Measurements from ENCODE around the gene PRPF18. TPM values are rescaled to one million over a fixed set of nuclear protein-coding genes. Genes with fewer than 3 reads are reported as not detected.
A peak's percentile ranks its signal among the peaks of the same experiment; 100 is the strongest.

PRPF18 gene
- total RNA-seq, 1 donor from 2014 or later: 24.0 TPM

DNA sequence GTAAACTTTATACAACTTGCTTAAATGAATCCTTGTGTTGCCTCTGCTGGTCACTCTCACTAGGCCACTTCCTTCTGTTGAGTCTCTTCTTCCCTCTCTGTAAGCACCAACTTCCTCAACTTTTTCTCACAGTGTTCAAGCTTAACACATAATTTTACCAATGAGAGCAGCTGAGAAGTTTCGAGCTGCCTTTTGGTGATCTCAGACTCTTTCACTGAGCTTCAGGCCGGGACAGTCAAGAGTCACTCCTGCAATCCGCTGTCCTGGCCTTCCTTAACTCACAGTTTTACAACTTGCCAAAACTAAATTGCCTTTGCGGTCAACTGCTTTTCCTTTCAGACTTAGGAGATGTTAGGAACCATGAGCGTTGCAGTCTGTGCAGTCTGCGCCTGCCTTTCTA is 47.4 kb downstream of the PRPF18 start:
- no peak overlapping the region for H3K9ac ChIP-seq (ENCODE audit: low read depth in 1 of 3, low read length in 3 of 3)
- H3K27me3 ChIP-seq (ENCODE audit: control insufficient read depth in 3 of 3, insufficient read depth in 3 of 3, low read length in 3 of 3): no peaks in the 10 kb centered on the region
- no peak overlapping the region for H3K4me3 ChIP-seq (ENCODE audit: low read length in 3 of 3)

DNA sequence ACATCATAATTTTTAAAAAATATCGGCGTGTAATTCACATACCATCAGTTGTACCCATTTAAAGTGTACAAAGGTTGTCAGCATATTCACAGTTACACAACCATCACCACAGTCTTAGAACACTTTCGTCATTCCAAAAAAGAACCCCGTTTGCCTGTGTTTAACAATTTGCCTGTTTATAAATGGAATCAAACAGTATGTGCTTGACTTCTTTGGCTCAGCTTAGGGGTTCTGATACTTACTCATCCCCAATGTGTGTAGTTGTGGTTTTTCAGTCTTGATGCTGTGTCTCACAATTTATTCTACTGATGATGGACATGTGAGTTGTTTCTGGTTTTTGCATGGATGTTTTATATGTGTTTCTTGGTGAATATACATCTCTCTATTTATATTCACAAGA is 50.0 kb downstream of the PRPF18 start:
- H3K4me3 ChIP-seq (ENCODE audit: low read length in 3 of 3): no peak overlapping the region
- H3K9me3 ChIP-seq (ENCODE audit: control insufficient read depth in 3 of 3, low read length in 3 of 3): no peaks in the 10 kb centered on the region
- H3K27me3 ChIP-seq (ENCODE audit: control insufficient read depth in 3 of 3, insufficient read depth in 3 of 3, low read length in 3 of 3): no peaks in the 10 kb centered on the region
- no peak overlapping the region for H3K27ac ChIP-seq (ENCODE audit: low read depth, low read length)
- no peak overlapping the region for H3K9ac ChIP-seq (ENCODE audit: low read depth in 1 of 3, low read length in 3 of 3)
- peaks cover 0 to 7% (median 5%) of the 10 kb centered on the region in 3 donors for H3K36me3 ChIP-seq (ENCODE audit: control insufficient read depth in 3 of 3, insufficient read depth in 3 of 3, low read length in 3 of 3)
- peaks cover 7 to 11% (median 8%) of the 10 kb centered on the region in 3 donors for H3K4me1 ChIP-seq (ENCODE audit: control insufficient read depth in 3 of 3, insufficient read depth in 3 of 3, low read length in 3 of 3)

More for the DNA sequence above, 47.4 kb downstream of the PRPF18 start:
- Histone ChIP-seq H3K9me3 (ENCODE audit: control insufficient read depth in 3 of 3, low read length in 3 of 3) (no peaks in the 10 kb centered on the region), H3K36me3 (ENCODE audit: control insufficient read depth in 3 of 3, insufficient read depth in 3 of 3, low read length in 3 of 3) (peaks cover 8 to 13% (median 13%) of the 10 kb centered on the region in 3 donors), H3K4me1 (ENCODE audit: control insufficient read depth in 3 of 3, insufficient read depth in 3 of 3, low read length in 3 of 3) (peaks cover 7 to 13% (median 8%) of the 10 kb centered on the region in 3 donors), H3K27ac (ENCODE audit: low read depth, low read length) (peak overlapping the region; percentile 62)

DNA sequence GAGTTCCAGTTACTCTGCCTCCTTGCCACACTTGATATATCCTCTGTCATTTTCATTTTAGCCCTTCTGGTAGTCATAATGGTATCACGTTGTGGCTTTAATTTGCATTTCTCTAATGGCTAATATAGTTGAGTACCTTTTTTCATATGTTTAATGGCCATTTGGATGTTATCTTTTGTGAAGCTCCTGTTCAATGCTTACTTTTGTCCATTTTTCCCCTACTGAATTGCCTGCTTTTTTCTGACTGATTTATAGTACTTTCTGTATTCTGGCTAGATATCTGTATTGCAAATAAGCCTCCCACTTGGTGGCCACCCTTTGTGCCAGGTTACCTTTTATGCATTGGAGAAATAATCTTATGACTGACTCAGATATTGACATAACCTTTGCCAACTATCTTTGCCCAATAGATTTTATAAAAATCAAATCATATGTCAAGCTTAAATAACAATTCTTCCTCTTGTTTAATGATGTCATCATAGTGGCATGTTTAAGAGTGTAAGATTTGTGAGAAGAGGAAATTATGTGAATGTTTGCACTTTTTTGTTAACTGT is 50.6 kb downstream of the PRPF18 start:
- Histone ChIP-seq H3K27me3 (ENCODE audit: control insufficient read depth in 3 of 3, insufficient read depth in 3 of 3, low read length in 3 of 3) (no peaks in the 10 kb centered on the region), H3K9ac (ENCODE audit: low read depth in 1 of 3, low read length in 3 of 3) (no peak overlapping the region), H3K27ac (ENCODE audit: low read depth, low read length) (no peak overlapping the region), H3K4me3 (ENCODE audit: low read length in 3 of 3) (no peak overlapping the region), H3K36me3 (ENCODE audit: control insufficient read depth in 3 of 3, insufficient read depth in 3 of 3, low read length in 3 of 3) (peaks cover 0 to 11% (median 5%) of the 10 kb centered on the region in 3 donors), H3K9me3 (ENCODE audit: control insufficient read depth in 3 of 3, low read length in 3 of 3) (no peaks in the 10 kb centered on the region), H3K4me1 (ENCODE audit: control insufficient read depth in 3 of 3, insufficient read depth in 3 of 3, low read length in 3 of 3) (peaks cover 7 to 11% (median 8%) of the 10 kb centered on the region in 3 donors)

DNA sequence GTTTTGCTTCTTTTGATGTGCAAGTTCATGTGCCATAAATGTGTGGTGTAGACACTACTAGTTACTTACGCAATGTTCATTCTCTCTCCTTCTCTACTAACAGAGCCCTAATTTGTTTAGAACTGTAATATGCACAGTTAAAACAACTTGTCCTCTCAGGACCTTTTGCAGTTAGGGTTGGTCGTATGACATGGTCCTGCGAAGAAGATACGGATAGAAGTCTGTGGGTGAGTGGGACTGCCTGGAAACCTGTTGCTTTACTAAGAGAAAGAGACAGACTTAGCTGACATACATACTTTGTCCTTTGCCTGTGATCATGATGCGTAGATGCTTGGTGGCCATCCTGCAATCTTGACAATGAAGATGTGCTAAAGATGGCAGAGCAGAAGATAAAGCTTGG is 51.1 kb downstream of the PRPF18 start:
- Histone ChIP-seq H3K36me3 (ENCODE audit: control insufficient read depth in 3 of 3, insufficient read depth in 3 of 3, low read length in 3 of 3) (peaks cover 0 to 15% (median 11%) of the 10 kb centered on the region in 3 donors), H3K4me3 (ENCODE audit: low read length in 3 of 3) (no peak overlapping the region), H3K9me3 (ENCODE audit: control insufficient read depth in 3 of 3, low read length in 3 of 3) (no peaks in the 10 kb centered on the region), H3K4me1 (ENCODE audit: control insufficient read depth in 3 of 3, insufficient read depth in 3 of 3, low read length in 3 of 3) (peaks cover 6 to 11% (median 6%) of the 10 kb centered on the region in 3 donors), H3K27ac (ENCODE audit: low read depth, low read length) (no peak overlapping the region), H3K9ac (ENCODE audit: low read depth in 1 of 3, low read length in 3 of 3) (no peak overlapping the region), H3K27me3 (ENCODE audit: control insufficient read depth in 3 of 3, insufficient read depth in 3 of 3, low read length in 3 of 3) (no peaks in the 10 kb centered on the region)

DNA sequence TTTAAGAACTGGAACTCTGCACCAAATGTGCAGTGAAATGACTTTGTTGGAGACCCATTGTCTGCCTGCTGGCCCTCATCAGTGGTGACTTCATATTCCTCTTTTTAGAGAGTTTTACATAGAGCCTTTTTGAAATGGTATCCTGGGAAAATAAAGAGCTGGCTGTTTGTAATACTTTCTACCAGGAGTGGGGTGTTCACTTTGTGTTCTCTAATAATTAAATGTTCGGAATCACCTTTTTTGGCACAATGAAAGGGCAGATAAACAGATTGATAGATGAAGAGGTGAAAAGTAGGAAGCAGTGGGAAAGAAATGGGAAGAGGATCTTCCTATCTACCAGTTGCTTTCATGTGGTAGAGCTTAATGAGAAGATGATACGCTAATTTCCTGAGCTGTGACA is 55.5 kb downstream of the PRPF18 start:
- H3K36me3 ChIP-seq (ENCODE audit: control insufficient read depth in 3 of 3, insufficient read depth in 3 of 3, low read length in 3 of 3): peaks cover 9 to 39% (median 28%) of the 10 kb centered on the region in 3 donors

DNA sequence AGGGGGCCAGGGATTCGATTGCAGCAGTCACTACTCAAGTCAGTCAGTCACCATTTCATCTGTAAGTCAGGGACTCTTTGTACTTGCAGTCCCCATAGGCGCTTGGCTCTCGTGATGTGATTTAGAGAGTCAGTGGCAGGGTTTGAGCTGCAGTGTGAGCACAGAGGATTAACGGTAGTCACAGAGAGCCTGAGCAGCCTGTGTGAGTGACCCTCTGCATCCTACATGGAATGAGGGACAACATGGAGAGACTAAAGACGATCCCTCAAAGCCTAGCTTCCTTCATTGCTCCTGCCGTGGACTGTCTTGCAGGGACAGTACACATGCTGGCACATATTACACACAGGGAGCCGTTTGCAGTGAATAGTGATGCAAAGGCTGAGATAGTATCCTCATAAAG is 56.3 kb downstream of the PRPF18 start:
- H3K9ac ChIP-seq (ENCODE audit: low read depth in 1 of 3, low read length in 3 of 3): no peak overlapping the region
- H3K4me1 ChIP-seq (ENCODE audit: control insufficient read depth in 3 of 3, insufficient read depth in 3 of 3, low read length in 3 of 3): no peaks in the 10 kb centered on the region
- H3K36me3 ChIP-seq (ENCODE audit: control insufficient read depth in 3 of 3, insufficient read depth in 3 of 3, low read length in 3 of 3): peaks cover 9 to 44% (median 28%) of the 10 kb centered on the region in 3 donors
- H3K27ac ChIP-seq (ENCODE audit: low read depth, low read length): no peak overlapping the region
- H3K9me3 ChIP-seq (ENCODE audit: control insufficient read depth in 3 of 3, low read length in 3 of 3): no peaks in the 10 kb centered on the region
- no peaks in the 10 kb centered on the region for H3K27me3 ChIP-seq (ENCODE audit: control insufficient read depth in 3 of 3, insufficient read depth in 3 of 3, low read length in 3 of 3)
- no peak overlapping the region for H3K4me3 ChIP-seq (ENCODE audit: low read length in 3 of 3)

More for the DNA sequence above, 55.5 kb downstream of the PRPF18 start:
- Histone ChIP-seq H3K9me3 (ENCODE audit: control insufficient read depth in 3 of 3, low read length in 3 of 3) (no peaks in the 10 kb centered on the region), H3K27me3 (ENCODE audit: control insufficient read depth in 3 of 3, insufficient read depth in 3 of 3, low read length in 3 of 3) (no peaks in the 10 kb centered on the region), H3K9ac (ENCODE audit: low read depth in 1 of 3, low read length in 3 of 3) (no peak overlapping the region), H3K4me1 (ENCODE audit: control insufficient read depth in 3 of 3, insufficient read depth in 3 of 3, low read length in 3 of 3) (no peaks in the 10 kb centered on the region), H3K27ac (ENCODE audit: low read depth, low read length) (no peak overlapping the region), H3K4me3 (ENCODE audit: low read length in 3 of 3) (no peak overlapping the region)

DNA sequence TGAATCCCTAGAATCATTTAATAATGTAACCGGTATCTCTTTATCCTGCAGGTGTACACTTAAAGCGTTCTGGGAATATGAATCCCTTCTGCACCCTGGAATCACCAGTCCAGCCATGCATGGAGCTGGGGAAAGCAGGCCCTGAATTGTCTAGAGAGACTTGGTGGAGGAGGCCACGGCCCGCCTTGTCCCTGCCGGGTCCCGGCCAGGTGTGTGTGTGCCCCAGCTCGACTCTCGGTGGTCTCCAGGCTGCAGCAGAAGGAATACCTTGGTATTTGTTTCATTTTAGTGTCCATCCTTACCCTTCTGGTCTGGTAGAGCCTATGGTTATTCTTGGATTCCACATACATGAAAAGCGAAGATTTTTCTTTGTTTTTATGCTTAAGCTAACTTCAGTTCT is 58.1 kb downstream of the PRPF18 start:
- Histone ChIP-seq H3K4me1 (ENCODE audit: control insufficient read depth in 3 of 3, insufficient read depth in 3 of 3, low read length in 3 of 3) (no peaks in the 10 kb centered on the region), H3K4me3 (ENCODE audit: low read length in 3 of 3) (no peak overlapping the region), H3K36me3 (ENCODE audit: control insufficient read depth in 3 of 3, insufficient read depth in 3 of 3, low read length in 3 of 3) (peaks cover 13 to 43% (median 29%) of the 10 kb centered on the region in 3 donors), H3K27ac (ENCODE audit: low read depth, low read length) (no peak overlapping the region), H3K9ac (ENCODE audit: low read depth in 1 of 3, low read length in 3 of 3) (no peak overlapping the region), H3K27me3 (ENCODE audit: control insufficient read depth in 3 of 3, insufficient read depth in 3 of 3, low read length in 3 of 3) (no peaks in the 10 kb centered on the region), H3K9me3 (ENCODE audit: control insufficient read depth in 3 of 3, low read length in 3 of 3) (no peaks in the 10 kb centered on the region)

DNA sequence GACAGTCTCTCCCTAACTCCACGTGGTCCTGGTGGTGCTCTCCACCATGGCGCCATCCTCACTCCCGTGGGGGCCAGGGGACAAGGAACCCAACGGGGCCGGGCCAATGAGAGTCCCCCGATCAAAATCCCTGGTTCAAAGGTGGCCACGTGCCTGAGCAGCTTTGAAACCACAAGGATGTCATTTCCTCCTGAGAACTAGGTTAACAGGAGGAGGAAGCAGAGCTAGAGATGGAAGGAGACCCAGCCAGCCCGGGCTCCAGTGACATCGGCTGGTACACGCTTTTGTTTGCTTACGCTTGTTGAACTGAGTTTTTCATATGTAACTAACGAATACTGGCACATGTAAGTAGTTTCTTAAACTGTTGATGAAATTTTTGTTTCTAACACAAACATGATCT is 61.7 kb downstream of the PRPF18 start:
- Histone ChIP-seq H3K36me3 (ENCODE audit: control insufficient read depth in 3 of 3, insufficient read depth in 3 of 3, low read length in 3 of 3) (peaks cover 18 to 48% (median 28%) of the 10 kb centered on the region in 3 donors), H3K4me3 (ENCODE audit: low read length in 3 of 3) (no peak overlapping the region), H3K9me3 (ENCODE audit: control insufficient read depth in 3 of 3, low read length in 3 of 3) (no peaks in the 10 kb centered on the region), H3K27me3 (ENCODE audit: control insufficient read depth in 3 of 3, insufficient read depth in 3 of 3, low read length in 3 of 3) (no peaks in the 10 kb centered on the region), H3K4me1 (ENCODE audit: control insufficient read depth in 3 of 3, insufficient read depth in 3 of 3, low read length in 3 of 3) (no peaks in the 10 kb centered on the region), H3K27ac (ENCODE audit: low read depth, low read length) (no peak overlapping the region), H3K9ac (ENCODE audit: low read depth in 1 of 3, low read length in 3 of 3) (no peak overlapping the region)

DNA sequence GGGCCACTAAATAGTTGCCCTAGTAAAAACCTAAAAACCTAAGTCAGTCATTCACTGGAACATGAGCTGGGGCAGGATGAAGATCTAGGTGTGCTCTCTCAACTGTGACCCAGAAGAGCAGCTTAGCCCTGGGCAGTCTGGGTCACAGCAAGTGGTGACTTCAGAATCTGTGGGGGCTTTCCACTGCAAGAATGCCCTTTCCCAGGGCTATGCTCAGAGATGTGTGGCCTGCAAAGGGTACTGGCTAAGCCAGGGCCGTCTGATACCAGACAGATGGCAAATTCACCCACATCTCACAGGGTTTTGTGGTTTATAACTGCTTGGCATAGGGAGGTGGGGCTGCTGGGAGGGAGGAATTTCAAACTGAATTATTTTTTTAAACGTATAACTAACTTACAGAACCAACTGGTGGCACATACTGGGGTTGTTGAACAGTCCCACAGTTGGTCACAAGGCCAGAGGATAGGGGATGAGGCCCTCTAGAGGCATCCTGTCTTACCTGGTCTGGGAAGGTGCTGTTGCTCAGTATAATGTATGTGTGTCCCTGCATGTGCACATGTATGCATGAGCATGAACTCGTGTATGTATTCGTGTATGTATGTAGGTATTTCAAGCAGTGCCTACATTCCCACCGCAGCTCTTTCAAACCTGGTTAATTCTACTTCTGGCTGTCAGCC is 63.2 kb downstream of the PRPF18 start:
- Histone ChIP-seq H3K36me3 (ENCODE audit: control insufficient read depth in 3 of 3, insufficient read depth in 3 of 3, low read length in 3 of 3) (peaks cover 22 to 53% (median 33%) of the 10 kb centered on the region in 3 donors), H3K27ac (ENCODE audit: low read depth, low read length) (no peak overlapping the region), H3K9me3 (ENCODE audit: control insufficient read depth in 3 of 3, low read length in 3 of 3) (no peaks in the 10 kb centered on the region)

DNA sequence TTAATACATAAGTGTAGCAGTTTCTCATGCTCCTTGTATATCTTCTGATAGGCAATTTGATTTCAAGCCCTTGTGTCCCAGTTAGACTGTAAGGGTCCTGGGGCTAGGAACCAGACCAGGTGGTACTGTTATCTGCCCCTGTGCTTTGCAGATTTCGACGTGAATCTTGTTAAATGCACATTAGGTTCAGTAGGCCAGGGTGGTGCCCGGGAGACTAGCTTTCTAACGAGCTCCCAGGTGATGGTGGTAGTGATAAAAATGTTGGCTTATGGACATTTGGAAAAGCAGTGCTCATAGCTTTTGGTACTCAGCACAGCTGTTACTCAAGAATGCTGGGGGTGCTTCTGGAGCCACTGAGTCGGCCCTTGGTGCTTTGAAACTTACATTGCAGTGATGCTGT is 64.2 kb downstream of the PRPF18 start:
- H3K9me3 ChIP-seq (ENCODE audit: control insufficient read depth in 3 of 3, low read length in 3 of 3): no peaks in the 10 kb centered on the region
- H3K27ac ChIP-seq (ENCODE audit: low read depth, low read length): no peak overlapping the region
- H3K4me1 ChIP-seq (ENCODE audit: control insufficient read depth in 3 of 3, insufficient read depth in 3 of 3, low read length in 3 of 3): no peaks in the 10 kb centered on the region
- no peak overlapping the region for H3K4me3 ChIP-seq (ENCODE audit: low read length in 3 of 3)
- H3K36me3 ChIP-seq (ENCODE audit: control insufficient read depth in 3 of 3, insufficient read depth in 3 of 3, low read length in 3 of 3): peaks cover 21 to 52% (median 34%) of the 10 kb centered on the region in 3 donors
- no peak overlapping the region for H3K9ac ChIP-seq (ENCODE audit: low read depth in 1 of 3, low read length in 3 of 3)
- no peaks in the 10 kb centered on the region for H3K27me3 ChIP-seq (ENCODE audit: control insufficient read depth in 3 of 3, insufficient read depth in 3 of 3, low read length in 3 of 3)

More for the DNA sequence above, 63.2 kb downstream of the PRPF18 start:
- Histone ChIP-seq H3K27me3 (ENCODE audit: control insufficient read depth in 3 of 3, insufficient read depth in 3 of 3, low read length in 3 of 3) (no peaks in the 10 kb centered on the region), H3K4me1 (ENCODE audit: control insufficient read depth in 3 of 3, insufficient read depth in 3 of 3, low read length in 3 of 3) (no peaks in the 10 kb centered on the region), H3K4me3 (ENCODE audit: low read length in 3 of 3) (no peak overlapping the region), H3K9ac (ENCODE audit: low read depth in 1 of 3, low read length in 3 of 3) (no peak overlapping the region)

Data from skeletal muscle tissue (tissue), 4 donors.